Measurements from ENCODE around the gene CDC7.

CDC7 gene

DNA sequence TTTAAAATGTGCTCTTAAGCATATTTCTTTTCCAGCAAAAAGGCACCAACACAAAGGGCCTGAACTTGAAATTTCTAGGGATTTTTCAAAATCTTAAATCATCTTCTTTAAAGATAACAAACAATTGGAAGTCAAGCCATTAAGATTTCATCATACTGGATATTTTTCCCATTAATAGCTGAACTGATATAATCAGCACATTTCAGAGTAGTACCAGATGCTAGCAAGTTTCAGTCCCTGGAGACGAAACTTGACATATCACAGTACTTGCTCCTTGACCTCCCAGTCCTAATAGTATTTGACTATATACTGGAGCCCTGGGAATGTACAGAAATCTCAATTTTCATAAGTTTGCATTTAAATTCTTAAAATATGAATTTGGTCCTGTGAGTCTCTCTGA, 10.2 kb upstream of the CDC7 start:
- CTCF ChIA-PET = no interaction called here
- no peak for DNase-seq (ENCODE audit: extremely low spot score)
- POLR2A ChIA-PET = no interaction called here
- no peak for TF ChIP-seq CTCF (IDR thresholded peaks at IDR 0.05; ENCODE audit: control extremely low read depth, extremely low read depth, low read depth, missing control alignments)

DNA sequence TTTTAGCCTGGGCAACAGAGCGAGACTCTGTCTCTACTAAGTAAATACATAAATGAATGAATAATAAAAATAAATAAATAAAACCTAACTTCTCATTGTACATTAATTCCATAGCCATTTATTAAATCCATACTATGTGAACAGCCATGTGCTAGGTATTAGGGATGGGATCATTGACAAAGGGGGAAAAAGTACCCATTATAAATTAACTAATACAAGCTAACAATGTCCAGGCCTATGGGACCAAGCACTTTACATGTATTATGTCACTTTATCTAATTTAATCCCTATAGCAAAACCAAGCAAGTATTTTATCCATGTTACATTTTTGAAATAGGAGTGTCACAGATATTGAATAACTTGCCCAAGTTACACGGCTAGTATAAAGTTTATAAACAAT, 2.6 kb upstream of the CDC7 start:
- CTCF ChIA-PET = interaction anchor here (1.6 to 1.7 kb wide), 2 partner anchors 14 to 20 kb away, joined by 5 read pairs; no protein-coding TSS in a partner anchor
- POLR2A ChIA-PET = no interaction called here

GRCh38 chr1:91498498-91499245, 2.0 kb upstream of the CDC7 start:
- CTCF ChIA-PET = interaction anchor here (0.7 to 1.6 kb wide), 2 partner anchors 14 kb away, joined by 3 to 5 read pairs; no protein-coding TSS in a partner anchor
- no peak for TF ChIP-seq CTCF (IDR thresholded peaks at IDR 0.05; ENCODE audit: control extremely low read depth, extremely low read depth, low read depth, missing control alignments)
- DNase-seq (ENCODE audit: extremely low spot score) = no peak
- POLR2A ChIA-PET = no interaction called here

More for the DNA sequence above, 2.6 kb upstream of the CDC7 start:
- no peak for TF ChIP-seq CTCF (IDR thresholded peaks at IDR 0.05; ENCODE audit: control extremely low read depth, extremely low read depth, low read depth, missing control alignments)
- no peak for DNase-seq (ENCODE audit: extremely low spot score)

GRCh38 chr1:91499346-91499745, 1.3 kb upstream of the CDC7 start:
- no peak for DNase-seq (ENCODE audit: extremely low spot score)
- TF ChIP-seq CTCF (IDR thresholded peaks at IDR 0.05; ENCODE audit: control extremely low read depth, extremely low read depth, low read depth, missing control alignments) = no peak
- ChIA-PET CTCF (interaction anchor here (0.7 to 3.0 kb wide), 3 partner anchors 13 to 384 kb away, joined by 3 to 7 read pairs (median 3); no protein-coding TSS in a partner anchor), POLR2A (no interaction called here)

DNA sequence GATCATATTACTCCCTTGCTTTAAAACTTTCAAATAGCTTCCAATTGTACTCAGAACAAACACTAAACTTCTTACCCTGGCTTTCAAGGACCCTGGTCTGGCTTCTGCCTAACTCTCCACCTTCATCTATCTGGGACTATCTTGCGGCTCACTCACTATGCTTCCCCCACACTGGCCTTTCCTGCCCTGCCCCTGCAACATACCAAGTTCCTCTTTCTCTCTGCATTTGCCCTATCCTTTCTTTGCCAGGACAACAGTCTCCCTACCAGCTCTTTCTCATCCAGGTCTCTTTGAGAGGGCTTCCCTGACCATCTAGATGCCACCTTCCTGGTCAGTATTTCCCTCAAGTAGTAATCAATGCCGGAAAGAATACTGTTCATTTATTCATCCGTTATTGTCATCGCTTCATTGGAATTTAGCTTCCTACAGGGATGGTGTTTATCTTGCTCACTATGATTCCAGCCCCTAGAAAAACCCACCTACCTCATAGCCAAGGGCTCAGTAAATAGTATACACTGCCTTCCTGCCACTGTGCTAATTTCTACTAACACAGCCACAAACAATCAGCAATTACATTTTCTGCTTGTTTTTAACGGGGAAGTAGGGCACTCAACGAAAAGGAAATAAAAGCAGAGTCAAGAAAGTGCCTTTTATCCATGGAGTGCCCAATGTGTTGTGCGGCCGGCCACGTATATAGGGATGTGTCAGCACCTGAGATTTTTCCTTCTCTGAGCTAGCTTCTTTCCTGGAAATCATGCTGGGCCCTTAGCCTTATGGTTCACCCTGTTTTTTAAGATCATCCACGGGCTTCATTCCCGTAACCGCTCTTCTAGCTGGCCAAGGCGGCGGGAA, 521 bp upstream of the CDC7 start:
- ChIA-PET CTCF (interaction anchor here (0.7 to 3.7 kb wide), 6 partner anchors 8 to 389 kb away, joined by 3 to 26 read pairs (median 4); no protein-coding TSS in a partner anchor), POLR2A (no interaction called here)
- DNase-seq (ENCODE audit: extremely low spot score) = no peak
- TF ChIP-seq CTCF (IDR thresholded peaks at IDR 0.05; ENCODE audit: control extremely low read depth, extremely low read depth, low read depth, missing control alignments) = no peak

DNA sequence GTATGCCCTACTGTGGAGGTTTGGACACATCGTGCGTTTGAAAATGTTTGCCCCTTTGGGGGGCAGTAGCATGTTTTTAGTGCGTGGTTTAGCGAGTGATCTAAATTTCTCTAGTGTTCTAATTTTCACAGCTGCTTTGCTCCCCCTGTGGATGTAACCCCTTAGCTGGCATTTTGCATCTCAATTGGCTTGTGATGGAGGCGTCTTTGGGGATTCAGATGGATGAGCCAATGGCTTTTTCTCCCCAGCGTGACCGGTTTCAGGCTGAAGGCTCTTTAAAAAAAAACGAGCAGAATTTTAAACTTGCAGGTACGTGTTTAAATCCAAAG, 836 bp downstream of the CDC7 start:
- TF ChIP-seq CTCF (IDR thresholded peaks at IDR 0.05; ENCODE audit: control extremely low read depth, extremely low read depth, low read depth, missing control alignments) = no peak
- POLR2A ChIA-PET = no interaction called here
- peak; percentile 25 for DNase-seq (ENCODE audit: extremely low spot score)
- CTCF ChIA-PET = interaction anchor here (1.0 to 3.7 kb wide), 6 partner anchors 10 to 384 kb away, joined by 3 to 26 read pairs (median 4); partner anchors contain the start of gene TGFBR3
